GM23248 (cell line): ENCODE results near the gene TPBGL.

ENCODE experiments used
- EZH2 ChIP-seq: fragments of 200-600 bp; sonication (generic); IDR thresholded peaks from 2 replicates; pipeline ENCODE4 v1.6.1; 2018; ENCODE audit warnings: antibody characterized with exemption, mild to moderate bottlenecking; ENCODE audit not compliant: insufficient read depth, poor library complexity, severe bottlenecking
- EZH2phosphoT487 ChIP-seq: fragments of 200-600 bp; sonication (generic); IDR thresholded peaks from 2 replicates; pipeline ENCODE4 v1.6.1; 2018; ENCODE audit warnings: antibody characterized with exemption, moderate library complexity, mild to moderate bottlenecking, low read depth; ENCODE audit not compliant: insufficient read depth

DNA sequence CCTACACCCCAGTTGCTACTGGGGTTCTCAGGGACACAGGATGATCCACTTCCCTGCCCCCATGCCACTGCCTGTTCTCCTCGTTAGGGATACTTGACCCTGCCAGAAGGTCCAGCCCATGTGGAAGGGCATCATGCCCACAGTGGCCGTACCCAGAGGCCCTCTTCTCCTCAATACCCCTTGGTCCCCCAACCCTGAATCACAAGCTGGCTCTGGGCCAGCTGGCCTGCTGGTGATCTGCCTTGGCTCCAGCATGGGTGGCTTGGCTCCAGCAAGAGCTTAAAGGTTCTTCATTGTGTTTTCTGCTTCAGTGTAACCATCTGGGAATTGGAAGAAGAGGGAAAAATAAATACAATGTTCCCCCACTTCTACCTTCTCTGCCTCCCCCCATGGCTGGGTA is 11.1 kb upstream of the TPBGL start:
- TF ChIP-seq EZH2 (no peak), EZH2phosphoT487 (no peak)
